Vagina (tissue), 2 donors: ENCODE data around the gene IL2RA.

ENCODE experiments used
- CTCF ChIP-seq, 3 experiments: fragments of 450-650 bp in 2 of 3; fragments of 200-600 bp in 1 of 3; sonication (generic) in 1 of 3; IDR thresholded peaks; one replicate each; pipeline ENCODE4 v1.5.1; 2017 to 2019; ENCODE audit warnings: antibody characterized with exemption in 3 of 3, mild to moderate bottlenecking in 2 of 3, moderate library complexity in 2 of 3
- POLR2A ChIP-seq, 2 donors: fragments of 450-650 bp; IDR thresholded peaks; one replicate each; pipeline ENCODE4 v1.6.1; 2017; ENCODE audit warnings: antibody characterized with exemption in 2 of 2, mild to moderate bottlenecking in 2 of 2, moderate library complexity in 2 of 2
- POLR2AphosphoS5 ChIP-seq, 2 donors: sonication (generic); formaldehyde crosslinking; IDR thresholded peaks; one replicate each; pipeline ENCODE4 v1.9.0; 2017; ENCODE audit warnings: antibody characterized with exemption in 2 of 2, mild to moderate bottlenecking in 2 of 2, low read depth in 1 of 2; ENCODE audit not compliant: insufficient read depth in 1 of 2

DNA sequence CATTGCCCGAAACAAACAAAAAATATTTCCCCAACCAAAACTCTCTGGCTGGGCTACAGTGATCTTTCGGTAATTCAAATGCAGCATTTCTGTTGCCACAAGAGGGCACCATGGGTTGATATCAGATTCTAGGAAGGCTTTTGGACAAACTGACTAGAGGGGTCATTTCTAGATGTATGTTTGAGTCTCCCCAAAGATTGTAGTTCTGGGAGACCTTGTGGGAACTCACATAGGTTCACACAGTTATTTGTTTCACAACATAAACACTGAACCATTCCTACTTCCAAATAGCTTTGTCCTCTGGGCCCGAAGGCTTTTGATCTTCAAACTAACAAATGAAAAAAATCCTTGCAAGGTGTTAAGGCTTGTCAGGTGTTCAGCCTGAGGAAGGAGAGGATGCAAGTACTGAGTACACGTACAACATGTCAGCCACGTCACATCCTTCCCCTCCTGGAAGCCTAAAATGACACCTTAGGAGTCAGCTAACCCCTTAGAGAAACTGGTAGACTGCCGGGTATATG is 47.9 kb downstream of the IL2RA start:
- TF ChIP-seq CTCF (IDR thresholded peaks at IDR 0.05): peak; percentile 50 to 70 (median 58)
- no peak for TF ChIP-seq POLR2AphosphoS5 (IDR thresholded peaks at IDR 0.05; ENCODE audit: insufficient read depth in 1 of 2, low read depth in 1 of 2)
- no peak for TF ChIP-seq POLR2A (IDR thresholded peaks at IDR 0.05)
